OCI-LY3 (cell line): ENCODE measurements around the gene SEMA5A.

Experiments used
- CTCF ChIP-seq: fragments of 200-600, 300-600 bp; sonication (generic); IDR thresholded peaks from 2 replicates; pipeline ENCODE4 v1.5.1; 2014; ENCODE audit warnings: antibody characterized with exemption, low read length, low read depth
- EZH2phosphoT487 ChIP-seq: fragments of 200-600 bp; shearing (Covaris generic); IDR thresholded peaks from 2 replicates; pipeline ENCODE4 v1.6.1; 2018; ENCODE audit warnings: antibody characterized with exemption, mixed run types, low read depth

- TF ChIP-seq CTCF (no peak), EZH2phosphoT487 (no peak)
These were observed 108.1 kb downstream of the SEMA5A start for GRCh38 chr5:9437741-9438240.
